ENCODE measurements around the gene ALLC. TPM values are rescaled to one million over a fixed set of nuclear protein-coding genes. Genes with fewer than 3 reads are reported as not detected.

ALLC gene
- total RNA-seq, 6 experiments from 2014 or later = not detected

DNA sequence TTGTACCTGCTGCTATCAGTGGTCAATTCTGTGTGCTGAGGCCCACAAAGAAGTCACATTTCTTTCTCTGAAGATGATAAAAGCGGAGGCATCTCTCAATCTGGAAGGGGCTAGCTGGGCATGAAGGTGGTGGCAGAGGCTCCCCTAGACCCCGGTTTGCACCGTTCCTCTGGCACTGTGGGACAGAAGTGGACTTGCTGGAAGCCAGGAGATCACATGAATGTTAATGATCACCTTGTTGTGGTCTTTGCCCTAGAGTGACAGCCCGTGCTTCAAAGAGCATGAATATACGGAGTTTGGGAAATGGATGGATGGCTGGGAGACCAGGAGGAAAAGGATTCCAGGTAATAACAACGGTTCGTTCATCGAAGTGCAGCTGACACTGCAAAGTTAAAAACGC is 20.2 kb downstream of the ALLC start:
- H3K4me3 Mint-ChIP-seq = no peak overlapping the region

DNA sequence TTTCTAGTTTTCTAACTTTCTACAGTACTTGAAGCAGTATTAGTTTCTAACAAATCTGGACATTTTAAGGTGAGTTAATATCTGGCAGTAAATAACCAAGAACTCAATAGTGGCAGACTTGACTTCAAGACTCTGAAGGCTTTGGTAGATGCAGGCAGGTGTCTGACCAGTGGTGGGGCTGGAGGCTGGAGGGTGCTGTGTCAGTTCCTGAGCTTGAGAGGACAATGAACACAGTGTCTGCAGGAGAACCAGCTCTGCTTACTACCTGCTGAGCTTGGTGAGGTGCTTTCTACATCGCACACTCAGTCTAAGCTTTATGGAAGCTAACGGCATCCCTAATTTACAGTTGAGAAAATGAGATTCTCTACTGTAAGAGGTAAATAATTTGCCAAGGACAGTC is 21.2 kb downstream of the ALLC start:
- Mint-ChIP-seq H3K4me3 (no peak overlapping the region), H3K36me3 (ENCODE audit: low read depth) (no peaks in the 10 kb centered on the region), H3K27ac (no peak overlapping the region), H3K27me3 (ENCODE audit: insufficient read depth) (peaks cover 16% of the 10 kb centered on the region), H3K4me1 (ENCODE audit: low read depth) (no peaks in the 10 kb centered on the region), H3K9me3 (no peaks in the 10 kb centered on the region; the same call in 1 of the 2 replicates)
- TF ChIP-seq, protein P1, sequence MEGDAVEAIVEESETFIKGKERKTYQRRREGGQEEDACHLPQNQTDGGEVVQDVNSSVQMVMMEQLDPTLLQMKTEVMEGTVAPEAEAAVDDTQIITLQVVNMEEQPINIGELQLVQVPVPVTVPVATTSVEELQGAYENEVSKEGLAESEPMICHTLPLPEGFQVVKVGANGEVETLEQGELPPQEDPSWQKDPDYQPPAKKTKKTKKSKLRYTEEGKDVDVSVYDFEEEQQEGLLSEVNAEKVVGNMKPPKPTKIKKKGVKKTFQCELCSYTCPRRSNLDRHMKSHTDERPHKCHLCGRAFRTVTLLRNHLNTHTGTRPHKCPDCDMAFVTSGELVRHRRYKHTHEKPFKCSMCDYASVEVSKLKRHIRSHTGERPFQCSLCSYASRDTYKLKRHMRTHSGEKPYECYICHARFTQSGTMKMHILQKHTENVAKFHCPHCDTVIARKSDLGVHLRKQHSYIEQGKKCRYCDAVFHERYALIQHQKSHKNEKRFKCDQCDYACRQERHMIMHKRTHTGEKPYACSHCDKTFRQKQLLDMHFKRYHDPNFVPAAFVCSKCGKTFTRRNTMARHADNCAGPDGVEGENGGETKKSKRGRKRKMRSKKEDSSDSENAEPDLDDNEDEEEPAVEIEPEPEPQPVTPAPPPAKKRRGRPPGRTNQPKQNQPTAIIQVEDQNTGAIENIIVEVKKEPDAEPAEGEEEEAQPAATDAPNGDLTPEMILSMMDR (IDR thresholded peaks at IDR 0.05) = no peak
- no peak for DNase-seq

More for the DNA sequence above, 20.2 kb downstream of the ALLC start:
- DNase-seq = no peak
- TF ChIP-seq, protein P1 (IDR thresholded peaks at IDR 0.05) = no peak
- Mint-ChIP-seq H3K27me3 (ENCODE audit: insufficient read depth) (peaks cover 16% of the 10 kb centered on the region), H3K27ac (no peak overlapping the region), H3K36me3 (ENCODE audit: low read depth) (no peaks in the 10 kb centered on the region), H3K4me1 (ENCODE audit: low read depth) (no peaks in the 10 kb centered on the region), H3K9me3 (no peaks in the 10 kb centered on the region; the same call in 1 of the 2 replicates)

DNA sequence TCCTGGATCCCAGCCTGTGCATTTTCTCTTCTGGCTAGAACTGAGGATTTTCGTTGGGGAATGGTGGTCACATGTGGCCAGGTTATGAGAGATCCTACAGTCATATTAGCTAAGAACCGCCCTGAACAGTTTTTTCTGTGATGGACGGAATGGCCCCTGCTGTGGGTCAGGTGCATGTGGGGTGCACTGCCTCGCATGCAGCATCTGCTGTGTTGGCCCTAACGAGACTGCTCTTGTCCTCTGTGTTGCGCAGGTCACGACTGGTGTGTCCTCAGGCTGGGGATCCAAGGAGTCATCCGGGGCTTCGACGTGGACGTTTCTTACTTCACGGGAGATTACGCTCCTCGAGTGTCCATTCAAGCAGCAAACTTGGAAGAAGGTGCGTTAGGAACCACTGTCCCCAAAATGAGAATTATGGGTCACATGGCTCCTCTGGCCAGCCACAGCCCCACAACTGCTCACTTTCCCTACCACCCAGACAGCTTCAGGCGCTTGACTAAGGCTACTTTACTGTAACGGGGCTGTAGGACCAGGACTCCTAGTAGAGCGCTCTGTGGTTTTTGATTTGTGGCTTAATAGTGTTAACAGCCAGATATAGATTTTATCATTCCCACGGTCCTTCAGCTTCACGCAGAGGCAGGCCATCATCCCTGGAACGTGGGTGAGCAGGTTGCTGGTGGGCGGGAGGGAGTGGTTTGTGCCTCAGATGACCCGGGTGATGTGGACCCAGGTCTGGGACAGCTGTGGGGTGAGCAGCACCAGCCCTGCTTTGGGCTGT is 21.8 kb downstream of the ALLC start:
- H3K9me3 Mint-ChIP-seq = no peaks in the 10 kb centered on the region; the same call in 1 of the 2 replicates
- no peaks in the 10 kb centered on the region for H3K4me1 Mint-ChIP-seq (ENCODE audit: low read depth)
- H3K36me3 Mint-ChIP-seq (ENCODE audit: low read depth) = no peaks in the 10 kb centered on the region
- H3K4me3 Mint-ChIP-seq = no peak overlapping the region
- peaks cover 16% of the 10 kb centered on the region for H3K27me3 Mint-ChIP-seq (ENCODE audit: insufficient read depth)
- no peak for DNase-seq
- H3K27ac Mint-ChIP-seq = no peak overlapping the region
- TF ChIP-seq, protein P1 (IDR thresholded peaks at IDR 0.05) = no peak

DNA sequence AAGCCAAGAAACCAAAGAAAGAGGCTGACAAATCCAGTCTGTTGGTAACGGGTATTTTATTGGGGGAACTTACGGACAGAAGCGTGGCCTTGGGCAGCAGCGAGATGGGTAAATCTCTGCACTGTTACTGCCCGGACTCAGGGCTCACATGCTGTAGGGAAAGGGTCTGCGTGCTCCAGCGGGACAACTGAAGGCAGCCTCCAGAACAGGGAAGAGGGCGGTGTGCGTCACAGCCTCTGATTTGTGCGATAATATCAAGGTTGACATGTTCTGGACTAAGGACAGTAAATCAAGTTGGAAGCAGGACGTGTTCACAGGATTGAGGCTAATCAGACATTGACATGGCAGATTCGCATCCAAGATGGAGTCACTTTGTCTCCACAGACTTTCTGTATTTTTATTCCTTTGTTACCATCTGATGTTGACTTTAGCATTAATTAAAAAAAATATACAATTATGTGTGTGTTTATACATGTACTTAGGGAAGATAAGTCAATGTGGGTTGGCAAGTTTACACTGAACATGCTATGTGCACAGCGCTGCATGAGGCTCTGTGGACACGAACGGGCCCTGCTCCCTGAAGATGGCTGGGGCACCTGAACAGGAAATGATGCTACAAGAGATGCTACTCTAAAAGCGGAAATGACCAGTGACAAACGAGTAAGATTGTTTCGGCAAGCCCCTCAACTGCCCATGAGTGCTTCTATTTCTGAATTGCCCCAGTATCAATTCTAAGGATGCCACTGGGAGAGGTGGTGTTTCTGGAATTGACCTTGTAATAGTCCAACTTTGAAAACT is 22.7 kb downstream of the ALLC start:
- no peaks in the 10 kb centered on the region for H3K36me3 Mint-ChIP-seq (ENCODE audit: low read depth)
- no peaks in the 10 kb centered on the region for H3K4me1 Mint-ChIP-seq (ENCODE audit: low read depth)
- no peak overlapping the region for H3K27ac Mint-ChIP-seq
- no peak overlapping the region for H3K4me3 Mint-ChIP-seq
- no peak for DNase-seq
- H3K9me3 Mint-ChIP-seq = no peaks in the 10 kb centered on the region; the same call in 1 of the 2 replicates
- TF ChIP-seq, protein P1 (IDR thresholded peaks at IDR 0.05) = no peak
- peaks cover 18% of the 10 kb centered on the region for H3K27me3 Mint-ChIP-seq (ENCODE audit: insufficient read depth)

DNA sequence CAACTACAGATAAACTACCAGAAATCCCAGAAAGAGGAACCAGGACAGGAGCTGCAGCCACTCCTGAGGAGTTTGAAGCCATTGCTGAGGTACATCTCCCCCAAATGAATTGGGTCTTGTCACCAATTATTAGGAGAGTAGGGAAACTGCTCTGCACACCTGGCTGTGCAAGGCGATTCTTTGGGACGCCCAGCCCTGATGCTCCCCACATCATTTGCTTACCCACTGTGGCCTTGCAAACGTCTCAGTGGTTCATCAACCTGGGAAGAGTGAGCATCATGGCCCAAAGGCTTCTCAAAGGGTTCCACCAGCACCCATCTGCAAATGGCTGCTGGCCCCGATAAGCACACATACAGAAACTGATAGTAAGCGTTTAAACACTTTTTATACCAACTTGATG is 23.6 kb downstream of the ALLC start:
- TF ChIP-seq, protein P1 (IDR thresholded peaks at IDR 0.05) = no peak
- Mint-ChIP-seq H3K4me1 (ENCODE audit: low read depth) (no peaks in the 10 kb centered on the region), H3K9me3 (no peaks in the 10 kb centered on the region; the same call in 1 of the 2 replicates), H3K36me3 (ENCODE audit: low read depth) (no peaks in the 10 kb centered on the region), H3K4me3 (no peak overlapping the region), H3K27me3 (ENCODE audit: insufficient read depth) (peaks cover 18% of the 10 kb centered on the region), H3K27ac (no peak overlapping the region)
- DNase-seq = no peak

Measured in HFFc6 (cell line).